GM12892 (cell line): Measurements from ENCODE around the gene ST8SIA1.

Source experiments
- POLR2A ChIP-seq: IDR thresholded peaks from 2 replicates; pipeline ENCODE4 v1.6.1; 2011; ENCODE audit warnings: low read depth, low read length, control low read depth
- POLR2AphosphoS5 ChIP-seq: IDR thresholded peaks from 2 replicates; pipeline ENCODE4 v1.6.1; 2011; ENCODE audit warnings: low read depth, low read length, control low read depth

GRCh38 chr12:22372277-22372837 lies 37.9 kb upstream of the ST8SIA1 start:
- TF ChIP-seq POLR2A (no peak), POLR2AphosphoS5 (no peak)
